ENCODE results near the gene ADGRD1. TPM values are rescaled to one million over a fixed set of nuclear protein-coding genes. Genes with fewer than 3 reads are reported as not detected.

The ADGRD1 gene
- total and polyA plus RNA-seq, 8 donors, result 1.4 to 7.3 (median 5.2) TPM

- no peak for FAIRE-seq
- no peak overlapping the region for H3K27ac ChIP-seq
- peak in 1 of 4 donors; percentile 21 for ATAC-seq
- H3K4me3 ChIP-seq, result no peak overlapping the region
- no peaks in the 10 kb centered on the region for H3K36me3 ChIP-seq
- H3K27me3 ChIP-seq, result no peaks in the 10 kb centered on the region
- no peak for TF ChIP-seq CTCF (IDR thresholded peaks at IDR 0.05)
- no peaks in the 10 kb centered on the region for H3K9me3 ChIP-seq
- intact Hi-C loops (cut with DNase I), result no loop called here
- WGBS, 2 donors, result 69 to 75% methylated on average over 20 of the region's 20 CpGs
- H3K4me1 ChIP-seq, result no peaks in the 10 kb centered on the region
- DNase-seq, result peak in 1 of 6 donors; percentile 30
Measured at GRCh38 chr12:131007031-131007739, 53.5 kb downstream of the ADGRD1 start.

DNA sequence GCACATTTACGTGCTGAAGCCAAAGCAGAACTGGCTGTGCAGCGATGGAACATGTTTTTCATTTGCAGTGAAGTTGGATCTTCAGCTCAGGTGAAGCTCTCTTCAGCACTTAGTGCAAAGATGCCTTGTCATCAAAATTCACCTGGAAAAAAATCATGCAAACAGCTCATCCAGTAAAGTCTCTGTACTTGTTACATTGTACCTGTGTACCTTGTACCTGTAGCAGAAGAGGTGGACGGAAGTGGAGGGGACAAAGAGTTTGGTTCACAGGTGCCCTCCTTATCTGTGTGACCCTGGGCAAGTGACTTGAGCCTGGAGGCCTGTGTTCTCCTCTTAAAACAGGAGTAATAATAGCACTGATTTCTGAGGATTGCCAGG lies 54.0 kb downstream of the ADGRD1 start:
- intact Hi-C loops (cut with DNase I), result no loop called here
- TF ChIP-seq CTCF (IDR thresholded peaks at IDR 0.05), result no peak
- FAIRE-seq (no peak), ATAC-seq (no peak), DNase-seq (no peak)
- WGBS, 2 donors, result 72 to 85% methylated on average over 3 of the region's 3 CpGs
- H3K36me3 ChIP-seq, result no peaks in the 10 kb centered on the region
- no peaks in the 10 kb centered on the region for H3K4me1 ChIP-seq
- no peaks in the 10 kb centered on the region for H3K27me3 ChIP-seq
- H3K9me3 ChIP-seq, result no peaks in the 10 kb centered on the region
- no peak overlapping the region for H3K27ac ChIP-seq
- H3K4me3 ChIP-seq, result no peak overlapping the region

DNA sequence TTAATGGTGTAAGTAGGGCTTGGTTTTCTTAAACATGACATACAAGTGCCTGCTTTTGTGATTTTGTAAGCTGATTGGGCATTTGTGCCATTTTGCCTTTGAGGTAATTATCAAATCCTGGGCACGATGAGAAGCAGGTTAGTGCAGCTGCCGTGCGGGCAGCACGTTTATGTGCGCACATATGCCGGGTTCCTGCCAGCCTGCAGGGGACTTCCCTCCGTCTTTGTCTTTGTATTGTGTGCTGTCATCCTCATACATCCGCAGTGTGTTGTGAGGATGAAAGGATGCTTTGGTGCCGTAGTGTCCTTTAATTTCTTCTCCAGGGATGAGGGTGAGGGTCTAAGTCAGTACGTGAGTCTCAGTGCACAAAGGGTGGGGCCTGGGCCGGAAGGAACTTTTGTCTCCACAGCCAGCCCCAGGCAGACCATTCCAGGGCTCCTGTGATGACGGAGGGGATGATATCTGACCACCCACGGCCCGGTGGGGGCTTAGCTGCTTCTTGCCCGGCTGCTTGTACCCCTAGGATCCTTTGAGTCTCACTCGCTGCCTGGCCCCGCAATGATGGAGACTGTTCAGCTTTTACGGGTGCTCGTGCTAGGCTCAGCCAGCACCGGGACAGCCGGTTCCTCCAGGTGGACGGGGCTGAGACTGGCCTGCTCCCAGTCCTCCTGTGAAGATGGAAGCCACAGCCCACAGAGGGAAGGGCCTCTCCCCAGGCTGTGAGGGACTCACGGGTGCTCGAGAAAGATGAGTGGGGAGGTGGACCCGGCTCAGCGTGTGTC lies 54.6 kb downstream of the ADGRD1 start:
- ATAC-seq (no peak), FAIRE-seq (no peak), DNase-seq (no peak)
- H3K9me3 ChIP-seq, result no peaks in the 10 kb centered on the region
- no peak overlapping the region for H3K4me3 ChIP-seq
- H3K36me3 ChIP-seq, result no peaks in the 10 kb centered on the region
- no peaks in the 10 kb centered on the region for H3K4me1 ChIP-seq
- H3K27me3 ChIP-seq, result no peaks in the 10 kb centered on the region
- intact Hi-C loops (cut with DNase I), result no loop called here
- WGBS, 2 donors, result 83 to 86% methylated on average over 26 of the region's 26 CpGs
- no peak overlapping the region for H3K27ac ChIP-seq
- TF ChIP-seq CTCF (IDR thresholded peaks at IDR 0.05), result no peak

- Histone ChIP-seq H3K27me3 (no peaks in the 10 kb centered on the region), H3K4me1 (no peaks in the 10 kb centered on the region), H3K27ac (no peak overlapping the region), H3K4me3 (no peak overlapping the region), H3K9me3 (no peaks in the 10 kb centered on the region), H3K36me3 (no peaks in the 10 kb centered on the region)
- no peak for ATAC-seq
- 88 to 90% methylated on average over 17 of the region's 17 CpGs for WGBS, 2 donors
- FAIRE-seq, result no peak
- no peak for DNase-seq
- intact Hi-C loops (cut with DNase I), result no loop called here
- TF ChIP-seq CTCF (IDR thresholded peaks at IDR 0.05), result no peak
Measured at GRCh38 chr12:131008913-131009270, 55.2 kb downstream of the ADGRD1 start.

All from pancreas (tissue), 10 donors.